HL-60 (cell line): ENCODE data around the gene RAB8B.

Experiments
- GABPA ChIP-seq: IDR thresholded peaks from 2 replicates; pipeline ENCODE4 v1.6.1; 2012; ENCODE audit warnings: low read depth
- POLR2AphosphoS5 ChIP-seq: IDR thresholded peaks from 2 replicates; pipeline ENCODE4 v1.6.1; 2012; ENCODE audit warnings: low read depth
- TF ChIP-seq, protein P1 (sequence below): IDR thresholded peaks from one replicate; pipeline ENCODE4 v1.5.1; 2011; ENCODE audit warnings: low read length, control low read depth, inconsistent platforms; ENCODE audit not compliant: insufficient read depth
- TF ChIP-seq, protein P2 (sequence below): IDR thresholded peaks from 2 replicates; pipeline ENCODE4 v1.6.1; 2012; ENCODE audit warnings: low read depth; ENCODE audit not compliant: insufficient replicate concordance

DNA sequence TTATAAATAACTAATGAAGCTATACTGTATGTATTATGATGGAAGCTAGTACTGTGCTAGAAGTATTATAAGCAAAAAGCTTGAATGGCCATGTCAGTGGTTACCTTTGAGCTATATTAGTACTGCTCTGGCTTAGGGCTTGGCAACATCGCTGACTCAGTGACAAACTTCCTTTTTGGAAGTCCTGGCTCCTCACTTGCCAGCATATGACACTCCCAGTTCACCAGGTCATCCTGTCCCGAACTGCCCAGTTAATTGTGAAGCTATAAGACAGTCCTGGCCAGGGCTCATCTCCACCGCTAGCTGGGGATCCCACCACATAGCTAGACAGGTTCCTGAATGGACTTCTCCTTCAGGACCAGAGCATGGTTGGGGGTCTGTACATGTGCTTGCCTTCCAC, 31.9 kb downstream of the RAB8B start:
- TF ChIP-seq POLR2AphosphoS5 = no peak
- TF ChIP-seq, protein P1, sequence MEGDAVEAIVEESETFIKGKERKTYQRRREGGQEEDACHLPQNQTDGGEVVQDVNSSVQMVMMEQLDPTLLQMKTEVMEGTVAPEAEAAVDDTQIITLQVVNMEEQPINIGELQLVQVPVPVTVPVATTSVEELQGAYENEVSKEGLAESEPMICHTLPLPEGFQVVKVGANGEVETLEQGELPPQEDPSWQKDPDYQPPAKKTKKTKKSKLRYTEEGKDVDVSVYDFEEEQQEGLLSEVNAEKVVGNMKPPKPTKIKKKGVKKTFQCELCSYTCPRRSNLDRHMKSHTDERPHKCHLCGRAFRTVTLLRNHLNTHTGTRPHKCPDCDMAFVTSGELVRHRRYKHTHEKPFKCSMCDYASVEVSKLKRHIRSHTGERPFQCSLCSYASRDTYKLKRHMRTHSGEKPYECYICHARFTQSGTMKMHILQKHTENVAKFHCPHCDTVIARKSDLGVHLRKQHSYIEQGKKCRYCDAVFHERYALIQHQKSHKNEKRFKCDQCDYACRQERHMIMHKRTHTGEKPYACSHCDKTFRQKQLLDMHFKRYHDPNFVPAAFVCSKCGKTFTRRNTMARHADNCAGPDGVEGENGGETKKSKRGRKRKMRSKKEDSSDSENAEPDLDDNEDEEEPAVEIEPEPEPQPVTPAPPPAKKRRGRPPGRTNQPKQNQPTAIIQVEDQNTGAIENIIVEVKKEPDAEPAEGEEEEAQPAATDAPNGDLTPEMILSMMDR = no peak
- TF ChIP-seq, protein P2, sequence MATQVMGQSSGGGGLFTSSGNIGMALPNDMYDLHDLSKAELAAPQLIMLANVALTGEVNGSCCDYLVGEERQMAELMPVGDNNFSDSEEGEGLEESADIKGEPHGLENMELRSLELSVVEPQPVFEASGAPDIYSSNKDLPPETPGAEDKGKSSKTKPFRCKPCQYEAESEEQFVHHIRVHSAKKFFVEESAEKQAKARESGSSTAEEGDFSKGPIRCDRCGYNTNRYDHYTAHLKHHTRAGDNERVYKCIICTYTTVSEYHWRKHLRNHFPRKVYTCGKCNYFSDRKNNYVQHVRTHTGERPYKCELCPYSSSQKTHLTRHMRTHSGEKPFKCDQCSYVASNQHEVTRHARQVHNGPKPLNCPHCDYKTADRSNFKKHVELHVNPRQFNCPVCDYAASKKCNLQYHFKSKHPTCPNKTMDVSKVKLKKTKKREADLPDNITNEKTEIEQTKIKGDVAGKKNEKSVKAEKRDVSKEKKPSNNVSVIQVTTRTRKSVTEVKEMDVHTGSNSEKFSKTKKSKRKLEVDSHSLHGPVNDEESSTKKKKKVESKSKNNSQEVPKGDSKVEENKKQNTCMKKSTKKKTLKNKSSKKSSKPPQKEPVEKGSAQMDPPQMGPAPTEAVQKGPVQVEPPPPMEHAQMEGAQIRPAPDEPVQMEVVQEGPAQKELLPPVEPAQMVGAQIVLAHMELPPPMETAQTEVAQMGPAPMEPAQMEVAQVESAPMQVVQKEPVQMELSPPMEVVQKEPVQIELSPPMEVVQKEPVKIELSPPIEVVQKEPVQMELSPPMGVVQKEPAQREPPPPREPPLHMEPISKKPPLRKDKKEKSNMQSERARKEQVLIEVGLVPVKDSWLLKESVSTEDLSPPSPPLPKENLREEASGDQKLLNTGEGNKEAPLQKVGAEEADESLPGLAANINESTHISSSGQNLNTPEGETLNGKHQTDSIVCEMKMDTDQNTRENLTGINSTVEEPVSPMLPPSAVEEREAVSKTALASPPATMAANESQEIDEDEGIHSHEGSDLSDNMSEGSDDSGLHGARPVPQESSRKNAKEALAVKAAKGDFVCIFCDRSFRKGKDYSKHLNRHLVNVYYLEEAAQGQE = no peak
- no peak for TF ChIP-seq GABPA
